ENCODE results near the gene TMEM95.
"Not testable (repeated sequence)": the region's sequence is repeated elsewhere in the genome, so short reads cannot be mapped to it uniquely, and the experiment has no call there.

TMEM95 gene

GRCh38 chr17:7330638-7331015, 24.3 kb upstream of the TMEM95 start:
- peaks cover 9% of the 10 kb centered on the region for H3K4me1 ChIP-seq (ENCODE audit: control insufficient read depth, insufficient read depth, low read length)
- ChIA-PET CTCF (interaction anchor here (0.6 to 2.8 kb wide), 4 partner anchors 13 to 67 kb away, joined by 4 to 29 read pairs (median 10); no protein-coding TSS in a partner anchor), POLR2A (interaction anchor here (1.8 to 2.9 kb wide), 5 partner anchors 13 to 356 kb away, joined by 13 to 42 read pairs (median 22); partner anchors contain the start of genes GPS2, POLR2A and TP53)
- TF ChIP-seq ZNF157 (tag by site-specific recombination; IDR thresholded peaks at IDR 0.05) (no peak), ZNF26 (tag by site-specific recombination; IDR thresholded peaks at IDR 0.05) (no peak), BCL6B (tag by site-specific recombination; IDR thresholded peaks at IDR 0.05) (no peak), ZNF621 (tag by site-specific recombination; IDR thresholded peaks at IDR 0.05) (no peak), ZNF776 (tag by site-specific recombination; IDR thresholded peaks at IDR 0.05; ENCODE audit: borderline replicate concordance) (no peak), ZNF555 (tag by site-specific recombination; conservative IDR thresholded peaks at IDR 0.05) (no peak), ZNF302 (tag by site-specific recombination; IDR thresholded peaks at IDR 0.05; ENCODE audit: low read depth) (no peak), ZNF658 (tag by site-specific recombination; IDR thresholded peaks at IDR 0.05) (no peak), ZNF19 (tag by site-specific recombination; IDR thresholded peaks at IDR 0.05; ENCODE audit: low read depth) (no peak), ZNF248 (tag by site-specific recombination; IDR thresholded peaks at IDR 0.05) (no peak), ZNF692 (tag by site-specific recombination; IDR thresholded peaks at IDR 0.05) (0 out of 2 replicates have a peak, but pooled peaks have one; percentile 8), ZNF645 (tag by site-specific recombination; IDR thresholded peaks at IDR 0.05) (no peak), ZNF266 (tag by site-specific recombination; IDR thresholded peaks at IDR 0.05; ENCODE audit: low read depth) (no peak), HOXC10 (CRISPR knock-in tag; IDR thresholded peaks at IDR 0.05) (no peak), ZNF423 (tag by site-specific recombination; IDR thresholded peaks at IDR 0.05) (0 out of 2 replicates have a peak, but pooled peaks have one; percentile 16)
- H3K9me3 ChIP-seq (ENCODE audit: control insufficient read depth, insufficient read depth, low read depth, low read length): no peaks in the 10 kb centered on the region
- H3K36me3 ChIP-seq (ENCODE audit: control insufficient read depth in 2 of 2, insufficient read depth in 1 of 2, low read length in 2 of 2): peaks cover 3 to 17% of the 10 kb centered on the region in 2 experiments; a peak in 2 of 3 replicates
- peak overlapping the region; percentile 64; the same call in 1 of the 2 replicates for H3K4me3 ChIP-seq (ENCODE audit: low read depth, low read length)
- H3K27ac ChIP-seq (ENCODE audit: extremely low read depth, low read depth, low read length): peak overlapping the region; percentile 35; the same call in 1 of the 2 replicates

- H3K27ac ChIP-seq (ENCODE audit: extremely low read depth, low read depth, low read length): no peak overlapping the region
- ChIA-PET CTCF (no interaction called here), POLR2A (no interaction called here)
- H3K4me1 ChIP-seq (ENCODE audit: control insufficient read depth, insufficient read depth, low read length): peaks cover 9% of the 10 kb centered on the region
- peaks cover 0 to 2% of the 10 kb centered on the region in 2 experiments; a peak in 1 of 3 replicates for H3K36me3 ChIP-seq (ENCODE audit: control insufficient read depth in 2 of 2, insufficient read depth in 1 of 2, low read length in 2 of 2)
- TF ChIP-seq EGR2 (tag by site-specific recombination; IDR thresholded peaks at IDR 0.05; ENCODE audit: low read depth) (no peak), ZNF138 (tag by site-specific recombination; IDR thresholded peaks at IDR 0.05; ENCODE audit: borderline replicate concordance) (no peak), TRIM28 (IDR thresholded peaks at IDR 0.05; ENCODE audit: borderline replicate concordance, low read length) (no peak), ZNF610 (tag by site-specific recombination; IDR thresholded peaks at IDR 0.05; ENCODE audit: borderline replicate concordance) (no peak), ZNF654 (tag by site-specific recombination; IDR thresholded peaks at IDR 0.05; ENCODE audit: low read depth) (no peak), SP7 (tag by site-specific recombination; IDR thresholded peaks at IDR 0.05) (no peak), HOXD13 (CRISPR knock-in tag; IDR thresholded peaks at IDR 0.05; ENCODE audit: borderline replicate concordance) (no peak), SALL2 (tag by site-specific recombination; IDR thresholded peaks at IDR 0.05; ENCODE audit: borderline replicate concordance) (no peak), KLF10 (tag by site-specific recombination; IDR thresholded peaks at IDR 0.05) (no peak), ZNF555 (tag by site-specific recombination; conservative IDR thresholded peaks at IDR 0.05) (no peak), ZNF48 (tag by site-specific recombination; IDR thresholded peaks at IDR 0.05) (no peak)
- no peaks in the 10 kb centered on the region for H3K9me3 ChIP-seq (ENCODE audit: control insufficient read depth, insufficient read depth, low read depth, low read length)
- H3K4me3 ChIP-seq (ENCODE audit: low read depth, low read length): no peak overlapping the region
Measured at GRCh38 chr17:7332111-7332510, 22.8 kb upstream of the TMEM95 start.

- H3K9me3 ChIP-seq (ENCODE audit: control insufficient read depth, insufficient read depth, low read depth, low read length); CTCF ChIA-PET; H3K27ac ChIP-seq (ENCODE audit: extremely low read depth, low read depth, low read length); POLR2A ChIA-PET; H3K36me3 ChIP-seq (ENCODE audit: control insufficient read depth in 2 of 2, insufficient read depth in 1 of 2, low read length in 2 of 2); H3K4me1 ChIP-seq (ENCODE audit: control insufficient read depth, insufficient read depth, low read length); H3K4me3 ChIP-seq (ENCODE audit: low read depth, low read length): not testable (repeated sequence)
Measured at GRCh38 chr17:7332600-7333069, 22.3 kb upstream of the TMEM95 start.
